Astrocyte of the spinal cord (primary cell): ENCODE results near the gene ATG12.

Source experiments
- DNase-seq: peaks from one replicate; pipeline ENCODE4 v3.0.0; 2011; ENCODE audit warnings: low read depth, low spot score
- H3K4me3 ChIP-seq: 2 replicates; pipeline ENCODE4 v1.5.1; 2011; ENCODE audit warnings: low read depth, mild to moderate bottlenecking, low read length, moderate library complexity
- CTCF ChIP-seq: IDR thresholded peaks from 2 replicates; pipeline ENCODE4 v1.5.1; 2012; ENCODE audit warnings: low read depth, mild to moderate bottlenecking, low read length, inconsistent platforms
- in situ Hi-C: cut with HindIII; loops from 2 replicates; pipeline ENCODE4 v1.10.0; 2017; ENCODE audit warnings: low sequenced_read_pairs

ATG12 gene

DNA sequence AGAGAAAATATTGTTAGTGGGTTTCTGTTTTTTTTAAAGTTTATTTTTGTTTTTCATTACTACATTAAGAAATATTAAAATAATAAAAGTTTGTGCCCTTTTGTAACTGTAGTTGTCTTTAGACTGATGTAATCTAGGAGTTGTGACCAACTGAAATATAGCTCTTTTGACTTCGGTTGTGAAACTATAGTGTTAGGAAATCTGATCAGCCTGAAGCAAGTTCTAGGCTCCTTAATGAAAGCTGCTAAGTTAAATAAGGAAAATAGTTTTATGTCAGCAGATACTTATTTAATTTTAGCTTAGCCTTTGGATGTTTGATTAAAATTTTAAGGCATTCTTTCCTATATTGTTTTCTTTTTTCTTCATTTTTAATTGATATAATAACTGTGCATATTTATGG, 14.6 kb upstream of the ATG12 start:
- TF ChIP-seq CTCF, result no peak
- DNase-seq, result no peak
- no peak overlapping the region for H3K4me3 ChIP-seq
- in situ Hi-C loops, result no loop called here

GRCh38 chr5:115854139-115854538, 12.8 kb upstream of the ATG12 start:
- H3K4me3 ChIP-seq, result no peak overlapping the region
- DNase-seq, result no peak
- in situ Hi-C loops, result no loop called here
- no peak for TF ChIP-seq CTCF

GRCh38 chr5:115850744-115851416, 9.5 kb upstream of the ATG12 start:
- in situ Hi-C loops, result no loop called here
- no peak for TF ChIP-seq CTCF
- peak; percentile 25 for DNase-seq
- H3K4me3 ChIP-seq, result no peak overlapping the region

GRCh38 chr5:115849258-115849798, 8.0 kb upstream of the ATG12 start:
- no peak overlapping the region for H3K4me3 ChIP-seq
- no peak for DNase-seq
- in situ Hi-C loops, result no loop called here
- no peak for TF ChIP-seq CTCF

DNA sequence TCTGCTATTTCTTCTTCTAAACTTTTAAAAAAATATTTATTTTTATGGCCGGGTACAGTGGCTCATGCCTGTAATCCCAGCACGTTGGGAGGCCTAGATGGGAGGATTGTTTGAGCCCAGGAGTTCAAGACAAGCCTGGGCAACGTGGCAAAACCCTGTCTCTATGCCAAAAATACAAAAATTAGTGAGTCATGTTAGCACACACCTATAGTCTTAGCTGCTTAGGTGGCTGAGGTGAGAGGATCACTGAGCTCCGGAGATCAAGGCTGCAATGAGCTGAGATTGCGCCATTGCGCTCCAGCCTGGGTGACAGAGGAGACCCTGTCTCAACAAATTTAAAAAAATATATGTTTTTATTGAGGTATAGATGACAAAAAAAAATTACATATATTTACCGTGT, 5.9 kb upstream of the ATG12 start:
- in situ Hi-C loops, result no loop called here
- H3K4me3 ChIP-seq, result no peak overlapping the region
- no peak for DNase-seq
- no peak for TF ChIP-seq CTCF

DNA sequence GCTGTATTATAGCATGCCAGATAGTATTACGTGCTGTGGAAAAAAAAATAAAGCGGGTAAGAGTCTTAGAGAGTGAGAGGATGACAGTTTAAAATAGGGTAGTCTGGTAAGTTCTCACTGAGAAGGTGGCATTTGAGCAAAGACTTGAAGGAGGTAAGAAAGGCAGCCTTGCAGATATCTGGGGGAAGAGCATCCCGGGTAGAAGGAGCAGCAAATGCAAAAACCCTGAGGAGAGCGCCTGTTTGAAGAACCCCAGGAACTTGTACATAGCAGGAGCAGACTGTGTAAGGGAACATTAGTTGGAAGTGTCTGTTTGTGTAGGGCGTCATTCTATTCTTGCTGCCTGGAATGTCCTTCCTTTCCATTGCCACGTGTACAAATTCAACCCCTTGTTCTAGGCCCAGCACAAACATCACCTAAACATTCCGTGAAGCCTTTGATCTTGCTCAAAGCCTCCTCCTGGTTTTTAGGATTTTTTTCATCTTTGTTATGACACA, 3.0 kb upstream of the ATG12 start:
- no peak for TF ChIP-seq CTCF
- in situ Hi-C loops, result no loop called here
- H3K4me3 ChIP-seq, result no peak overlapping the region
- peak; percentile 33 for DNase-seq
